HG02970 (cell line): ENCODE data around the gene PPFIBP1.
"Not testable (repeated sequence)": the region's sequence is repeated elsewhere in the genome, so short reads cannot be mapped to it uniquely, and the experiment has no call there.

Source experiments
- ATAC-seq: cut with Tn5 transposase; IDR thresholded peaks from one replicate; pipeline ENCODE4 v1.9.1; 2021; ENCODE audit warnings: mild to moderate bottlenecking, moderate library complexity, moderate number of reproducible peaks; ENCODE audit not compliant: unreplicated experiment, low FRiP score

PPFIBP1 gene

GRCh38 chr12:27561535-27562350 is 37.7 kb downstream of the PPFIBP1 start:
- ATAC-seq, result no peak

- no peak for ATAC-seq
Measured at GRCh38 chr12:27564612-27565213, 40.7 kb downstream of the PPFIBP1 start.

- no peak for ATAC-seq
Measured at GRCh38 chr12:27566159-27566558, 42.2 kb downstream of the PPFIBP1 start.

- no peak for ATAC-seq
Measured at GRCh38 chr12:27566626-27567025, 42.6 kb downstream of the PPFIBP1 start.

- ATAC-seq, result no peak
Measured at GRCh38 chr12:27571463-27571862, 47.5 kb downstream of the PPFIBP1 start.

GRCh38 chr12:27572486-27573255 is 48.7 kb downstream of the PPFIBP1 start:
- no peak for ATAC-seq

- ATAC-seq, result no peak
Measured at GRCh38 chr12:27573972-27574371, 50.0 kb downstream of the PPFIBP1 start.

GRCh38 chr12:27575090-27575761 is 51.2 kb downstream of the PPFIBP1 start:
- no peak for ATAC-seq

- no peak for ATAC-seq
Measured at GRCh38 chr12:27575762-27576118, 51.7 kb downstream of the PPFIBP1 start.

- ATAC-seq, result no peak
Measured at GRCh38 chr12:27576667-27577347, 52.8 kb downstream of the PPFIBP1 start.

GRCh38 chr12:27577688-27578087 is 53.7 kb downstream of the PPFIBP1 start:
- ATAC-seq, result no peak

- ATAC-seq, result no peak
Measured at GRCh38 chr12:27578689-27579372, 54.8 kb downstream of the PPFIBP1 start.

GRCh38 chr12:27580561-27581330 is 56.7 kb downstream of the PPFIBP1 start:
- ATAC-seq, result no peak

- ATAC-seq, result not testable (repeated sequence)
Measured at GRCh38 chr12:27581331-27581671, 57.3 kb downstream of the PPFIBP1 start.

GRCh38 chr12:27581833-27582232 is 57.8 kb downstream of the PPFIBP1 start:
- not testable (repeated sequence) for ATAC-seq

GRCh38 chr12:27582445-27582844 is 58.4 kb downstream of the PPFIBP1 start:
- ATAC-seq, result not testable (repeated sequence)

- ATAC-seq, result no peak
Measured at GRCh38 chr12:27583057-27583797, 59.2 kb downstream of the PPFIBP1 start.

- ATAC-seq, result no peak
Measured at GRCh38 chr12:27583981-27584380, 60.0 kb downstream of the PPFIBP1 start.
